ENCODE measurements around the gene HS3ST4.

Gene HS3ST4

DNA sequence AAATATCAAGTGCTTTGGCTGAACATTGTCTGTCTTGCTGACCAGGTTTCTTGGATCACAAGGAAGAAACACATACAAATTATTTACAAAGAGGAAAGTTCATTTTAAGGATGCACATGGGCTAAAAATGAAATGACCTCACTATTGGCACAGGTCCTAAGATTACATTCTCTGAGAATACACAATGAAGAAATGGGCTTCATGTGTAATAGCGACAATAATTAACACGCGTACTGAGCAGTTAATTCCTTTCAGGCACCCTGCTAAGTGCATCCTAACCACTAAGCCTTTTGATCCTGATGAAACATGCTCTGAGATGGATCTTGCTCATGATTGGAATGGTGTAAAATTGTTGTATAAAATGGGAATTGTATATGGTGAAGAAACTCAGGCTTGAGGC, 429.0 kb downstream of the HS3ST4 start:
- no peaks in the 10 kb centered on the region for H3K4me1 Mint-ChIP-seq (ENCODE audit: low read depth)
- H3K36me3 Mint-ChIP-seq (ENCODE audit: low read depth): no peaks in the 10 kb centered on the region
- no peaks in the 10 kb centered on the region for H3K9me3 Mint-ChIP-seq
- no peak overlapping the region for H3K27ac Mint-ChIP-seq
- no peak overlapping the region for H3K4me3 Mint-ChIP-seq
- H3K27me3 Mint-ChIP-seq: no peaks in the 10 kb centered on the region
- intact Hi-C loops (cut with micrococcal nuclease): no loop called here

- no peaks in the 10 kb centered on the region for H3K9me3 Mint-ChIP-seq
- H3K27ac Mint-ChIP-seq: no peak overlapping the region
- H3K4me3 Mint-ChIP-seq: no peak overlapping the region
- no peaks in the 10 kb centered on the region for H3K27me3 Mint-ChIP-seq
- no peaks in the 10 kb centered on the region for H3K36me3 Mint-ChIP-seq (ENCODE audit: low read depth)
- H3K4me1 Mint-ChIP-seq (ENCODE audit: low read depth): no peaks in the 10 kb centered on the region
- intact Hi-C loops (cut with micrococcal nuclease): no loop called here
These were observed 436.5 kb downstream of the HS3ST4 start for GRCh38 chr16:26128296-26128695.

- Mint-ChIP-seq H3K27me3 (no peaks in the 10 kb centered on the region), H3K9me3 (no peaks in the 10 kb centered on the region), H3K4me3 (no peak overlapping the region), H3K36me3 (ENCODE audit: low read depth) (no peaks in the 10 kb centered on the region), H3K27ac (no peak overlapping the region), H3K4me1 (ENCODE audit: low read depth) (no peaks in the 10 kb centered on the region)
- intact Hi-C loops (cut with micrococcal nuclease): no loop called here
These were observed 438.2 kb downstream of the HS3ST4 start for GRCh38 chr16:26129997-26130396.

GRCh38 chr16:26133416-26134093, 441.8 kb downstream of the HS3ST4 start:
- Mint-ChIP-seq H3K27me3 (no peaks in the 10 kb centered on the region), H3K9me3 (no peaks in the 10 kb centered on the region), H3K4me3 (no peak overlapping the region), H3K36me3 (ENCODE audit: low read depth) (no peaks in the 10 kb centered on the region), H3K27ac (no peak overlapping the region), H3K4me1 (ENCODE audit: low read depth) (no peaks in the 10 kb centered on the region)
- intact Hi-C loops (cut with micrococcal nuclease): no loop called here

- no peaks in the 10 kb centered on the region for H3K9me3 Mint-ChIP-seq
- H3K27ac Mint-ChIP-seq: no peak overlapping the region
- intact Hi-C loops (cut with micrococcal nuclease): no loop called here
- H3K4me3 Mint-ChIP-seq: no peak overlapping the region
- H3K27me3 Mint-ChIP-seq: no peaks in the 10 kb centered on the region
- H3K36me3 Mint-ChIP-seq (ENCODE audit: low read depth): no peaks in the 10 kb centered on the region
- H3K4me1 Mint-ChIP-seq (ENCODE audit: low read depth): no peaks in the 10 kb centered on the region
These were observed 442.8 kb downstream of the HS3ST4 start for GRCh38 chr16:26134588-26134987.

GRCh38 chr16:26137956-26138355, 446.2 kb downstream of the HS3ST4 start:
- Mint-ChIP-seq H3K27me3 (no peaks in the 10 kb centered on the region), H3K36me3 (ENCODE audit: low read depth) (no peaks in the 10 kb centered on the region), H3K4me3 (no peak overlapping the region), H3K4me1 (ENCODE audit: low read depth) (no peaks in the 10 kb centered on the region), H3K27ac (no peak overlapping the region), H3K9me3 (no peaks in the 10 kb centered on the region)
- intact Hi-C loops (cut with micrococcal nuclease): no loop called here

- Mint-ChIP-seq H3K4me3 (no peak overlapping the region), H3K4me1 (ENCODE audit: low read depth) (no peaks in the 10 kb centered on the region), H3K9me3 (no peaks in the 10 kb centered on the region), H3K27me3 (no peaks in the 10 kb centered on the region), H3K36me3 (ENCODE audit: low read depth) (no peaks in the 10 kb centered on the region), H3K27ac (no peak overlapping the region)
- intact Hi-C loops (cut with micrococcal nuclease): no loop called here
These were observed 447.3 kb downstream of the HS3ST4 start for GRCh38 chr16:26139091-26139490.

DNA sequence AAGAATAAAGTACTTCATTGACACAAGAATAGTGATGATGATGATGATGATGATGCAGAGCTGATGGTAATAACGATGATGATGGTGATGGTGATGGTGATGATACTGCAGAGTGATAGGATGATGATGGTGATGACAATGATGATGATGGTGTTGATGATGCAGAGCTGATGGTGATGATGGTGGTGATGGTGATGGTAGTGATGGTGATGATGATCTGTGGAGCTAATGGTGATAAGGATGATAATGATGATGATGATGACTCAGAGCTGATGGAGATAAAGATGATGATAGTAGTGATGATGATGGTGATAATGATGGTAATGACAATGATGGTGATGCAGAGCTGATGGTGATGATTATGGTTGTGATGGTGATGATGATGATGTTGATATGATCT, 448.1 kb downstream of the HS3ST4 start:
- no peaks in the 10 kb centered on the region for H3K27me3 Mint-ChIP-seq
- intact Hi-C loops (cut with micrococcal nuclease): no loop called here
- no peak overlapping the region for H3K4me3 Mint-ChIP-seq
- H3K9me3 Mint-ChIP-seq: no peaks in the 10 kb centered on the region
- H3K27ac Mint-ChIP-seq: no peak overlapping the region
- H3K36me3 Mint-ChIP-seq (ENCODE audit: low read depth): no peaks in the 10 kb centered on the region
- H3K4me1 Mint-ChIP-seq (ENCODE audit: low read depth): no peaks in the 10 kb centered on the region

DNA sequence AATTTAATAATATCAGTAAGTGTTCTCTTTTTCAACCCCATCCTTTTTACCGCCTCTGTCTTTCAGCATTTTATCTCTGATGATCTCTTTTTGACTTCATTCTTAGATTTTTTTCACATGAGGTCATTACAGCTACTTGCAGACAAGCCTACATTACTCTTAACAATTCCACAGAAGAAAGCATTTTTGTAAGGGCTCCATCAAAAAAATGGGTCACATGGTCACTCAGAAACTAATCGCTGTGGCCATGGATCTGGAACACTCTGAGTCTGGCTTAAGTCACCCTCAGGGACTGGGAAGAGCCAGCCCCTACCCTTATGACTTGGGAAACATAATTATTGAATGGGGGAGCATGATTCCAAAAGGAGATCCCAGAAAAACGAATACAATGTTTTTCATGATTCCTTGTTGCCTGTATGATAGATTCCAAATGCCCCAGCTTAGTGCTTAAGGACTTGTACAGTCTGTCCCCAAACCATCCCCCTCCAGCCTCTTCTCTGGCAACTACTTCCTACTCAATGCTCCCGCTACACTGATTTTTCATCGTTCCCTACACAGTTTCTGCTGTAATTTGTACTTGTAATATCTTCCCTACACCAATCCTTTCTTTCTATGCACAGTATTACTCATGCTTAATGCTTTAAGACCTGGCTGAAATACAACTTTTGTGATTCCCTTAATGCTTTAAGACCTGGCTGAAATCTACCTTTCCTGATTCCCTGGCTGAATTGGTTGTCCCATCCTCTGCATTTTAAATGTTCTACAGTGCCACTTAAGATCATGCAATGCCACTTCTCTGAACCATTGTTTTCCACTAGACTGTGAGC, 457.8 kb downstream of the HS3ST4 start:
- no peak overlapping the region for H3K4me3 Mint-ChIP-seq
- H3K36me3 Mint-ChIP-seq (ENCODE audit: low read depth): no peaks in the 10 kb centered on the region
- no peaks in the 10 kb centered on the region for H3K27me3 Mint-ChIP-seq
- H3K27ac Mint-ChIP-seq: no peak overlapping the region
- intact Hi-C loops (cut with micrococcal nuclease): no loop called here
- peaks cover 9% of the 10 kb centered on the region for H3K9me3 Mint-ChIP-seq
- no peaks in the 10 kb centered on the region for H3K4me1 Mint-ChIP-seq (ENCODE audit: low read depth)

GRCh38 chr16:26155221-26155620, 463.5 kb downstream of the HS3ST4 start:
- no peak overlapping the region for H3K27ac Mint-ChIP-seq
- H3K4me1 Mint-ChIP-seq (ENCODE audit: low read depth): no peaks in the 10 kb centered on the region
- no peaks in the 10 kb centered on the region for H3K27me3 Mint-ChIP-seq
- peaks cover 16% of the 10 kb centered on the region for H3K9me3 Mint-ChIP-seq
- H3K4me3 Mint-ChIP-seq: no peak overlapping the region
- H3K36me3 Mint-ChIP-seq (ENCODE audit: low read depth): no peaks in the 10 kb centered on the region
- intact Hi-C loops (cut with micrococcal nuclease): no loop called here

- Mint-ChIP-seq H3K36me3 (ENCODE audit: low read depth) (no peaks in the 10 kb centered on the region), H3K4me3 (no peak overlapping the region), H3K27ac (no peak overlapping the region), H3K4me1 (ENCODE audit: low read depth) (no peaks in the 10 kb centered on the region), H3K27me3 (no peaks in the 10 kb centered on the region), H3K9me3 (peaks cover 20% of the 10 kb centered on the region)
- intact Hi-C loops (cut with micrococcal nuclease): no loop called here
These were observed 465.6 kb downstream of the HS3ST4 start for GRCh38 chr16:26157319-26157718.

GRCh38 chr16:26158142-26158759, 466.5 kb downstream of the HS3ST4 start:
- no peaks in the 10 kb centered on the region for H3K27me3 Mint-ChIP-seq
- H3K9me3 Mint-ChIP-seq: peaks cover 21% of the 10 kb centered on the region
- no peak overlapping the region for H3K4me3 Mint-ChIP-seq
- no peaks in the 10 kb centered on the region for H3K36me3 Mint-ChIP-seq (ENCODE audit: low read depth)
- H3K27ac Mint-ChIP-seq: no peak overlapping the region
- no peaks in the 10 kb centered on the region for H3K4me1 Mint-ChIP-seq (ENCODE audit: low read depth)
- intact Hi-C loops (cut with micrococcal nuclease): no loop called here

DNA sequence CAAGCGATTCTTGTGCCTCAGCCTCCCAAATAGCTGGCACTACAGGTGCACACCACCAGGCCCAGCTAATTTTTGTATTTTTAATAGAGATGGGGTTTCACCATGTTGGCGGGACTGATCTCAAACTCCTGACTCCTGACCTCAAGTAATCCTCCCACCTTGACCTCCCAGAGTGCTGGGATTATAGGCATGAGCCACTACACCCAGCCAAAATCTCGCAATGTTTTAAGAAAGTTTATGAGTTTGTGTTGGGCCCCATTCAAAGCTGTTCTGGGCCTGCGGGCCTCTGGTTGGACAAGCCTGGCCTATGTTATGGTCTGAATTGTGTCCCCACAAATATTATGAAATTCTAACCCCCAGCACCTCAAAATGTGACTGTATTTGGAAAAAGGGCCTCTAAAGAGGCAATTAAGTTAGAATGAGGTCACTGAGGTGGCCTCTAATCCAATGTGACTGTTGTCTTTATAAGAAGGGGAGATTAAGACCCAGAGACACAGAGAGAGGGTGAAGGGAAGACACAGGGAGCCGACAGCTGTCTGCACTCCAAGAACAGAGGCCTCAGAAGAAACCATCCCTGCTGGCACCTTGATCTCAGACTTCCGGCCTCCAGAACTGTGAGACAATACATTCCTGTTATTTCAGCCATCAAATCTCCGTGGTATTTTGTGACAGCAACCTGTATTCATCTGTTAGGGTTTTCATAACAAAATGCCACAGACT, 469.9 kb downstream of the HS3ST4 start:
- intact Hi-C loops (cut with micrococcal nuclease): no loop called here
- H3K27me3 Mint-ChIP-seq: no peaks in the 10 kb centered on the region
- H3K36me3 Mint-ChIP-seq (ENCODE audit: low read depth): no peaks in the 10 kb centered on the region
- peaks cover 38% of the 10 kb centered on the region for H3K9me3 Mint-ChIP-seq
- no peak overlapping the region for H3K27ac Mint-ChIP-seq
- no peak overlapping the region for H3K4me3 Mint-ChIP-seq
- H3K4me1 Mint-ChIP-seq (ENCODE audit: low read depth): no peaks in the 10 kb centered on the region

GRCh38 chr16:26169473-26169872, 477.7 kb downstream of the HS3ST4 start:
- Mint-ChIP-seq H3K4me3 (no peak overlapping the region), H3K27ac (no peak overlapping the region), H3K27me3 (no peaks in the 10 kb centered on the region), H3K36me3 (ENCODE audit: low read depth) (no peaks in the 10 kb centered on the region), H3K4me1 (ENCODE audit: low read depth) (no peaks in the 10 kb centered on the region), H3K9me3 (peaks cover 5% of the 10 kb centered on the region)
- intact Hi-C loops (cut with micrococcal nuclease): no loop called here
